DMS 273 (cell line): ENCODE measurements around the gene NDUFB3.
"Not testable (repeated sequence)": the region's sequence is repeated elsewhere in the genome, so short reads cannot be mapped to it uniquely, and the experiment has no call there.

Source experiments
- DNase-seq: peaks from one replicate; lab custom pipeline; 2025; ENCODE audit not compliant: unreplicated experiment; lab: John Stamatoyannopoulos, UW

Gene NDUFB3

DNA sequence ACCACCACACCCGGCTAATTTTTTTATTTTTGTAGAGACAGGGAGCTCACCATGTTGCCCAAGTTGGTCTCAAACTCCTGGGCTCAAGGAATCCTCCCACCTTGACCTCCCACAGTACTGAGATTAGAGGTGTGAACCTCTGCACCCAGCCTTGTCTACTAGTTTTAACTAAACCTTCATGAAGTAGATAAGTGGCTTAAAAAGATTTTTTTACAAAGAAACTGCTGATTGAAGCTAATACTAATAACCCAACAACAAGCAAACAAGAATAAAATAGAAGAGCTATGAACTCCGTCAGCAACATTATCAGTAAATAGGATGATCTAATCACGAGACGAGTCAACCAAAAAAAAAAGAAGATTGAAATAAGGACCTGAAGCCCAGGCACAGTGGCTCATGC, 18.8 kb downstream of the NDUFB3 start:
- DNase-seq = no peak

GRCh38 chr2:201093573-201093972, 21.8 kb downstream of the NDUFB3 start:
- DNase-seq = no peak

DNA sequence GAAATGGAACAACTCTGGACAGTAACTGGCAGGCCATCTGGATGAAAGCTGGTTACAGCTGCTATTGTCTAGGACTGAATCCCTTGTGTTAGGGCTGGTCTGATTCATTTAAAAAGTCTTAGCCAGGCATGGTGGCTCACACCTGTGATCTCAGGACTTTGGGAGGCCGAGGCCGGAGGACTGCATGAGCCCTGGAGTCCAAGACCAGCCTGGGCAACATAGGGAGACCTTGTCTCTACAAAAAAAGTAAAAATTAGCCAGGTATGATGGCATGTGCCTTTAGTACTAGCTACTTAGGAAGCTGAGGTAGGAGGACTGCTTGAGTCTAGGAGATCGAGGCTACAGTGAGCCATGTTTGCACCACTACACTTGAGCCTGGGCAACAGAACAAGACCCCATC, 28.7 kb downstream of the NDUFB3 start:
- no peak for DNase-seq

DNA sequence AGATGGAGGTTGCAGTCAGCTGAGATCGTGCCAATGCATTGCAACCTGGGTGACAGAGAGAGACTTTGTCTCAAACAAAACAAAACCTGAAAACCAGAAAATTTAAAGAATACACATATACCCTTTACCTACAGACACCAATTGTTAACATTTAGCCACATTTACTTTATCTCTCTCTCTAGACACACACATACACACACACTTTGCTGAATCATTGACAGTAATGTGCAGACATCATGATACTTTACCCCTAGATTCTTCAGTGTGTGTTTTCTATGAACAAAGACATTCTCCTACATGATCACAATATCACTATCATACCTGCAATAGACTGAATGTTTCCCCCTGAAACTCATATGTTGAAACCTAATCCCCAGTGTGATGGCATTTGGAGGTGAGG, 34.0 kb downstream of the NDUFB3 start:
- DNase-seq = no peak

- DNase-seq = no peak
Measured at GRCh38 chr2:201107624-201108023, 35.8 kb downstream of the NDUFB3 start.

DNA sequence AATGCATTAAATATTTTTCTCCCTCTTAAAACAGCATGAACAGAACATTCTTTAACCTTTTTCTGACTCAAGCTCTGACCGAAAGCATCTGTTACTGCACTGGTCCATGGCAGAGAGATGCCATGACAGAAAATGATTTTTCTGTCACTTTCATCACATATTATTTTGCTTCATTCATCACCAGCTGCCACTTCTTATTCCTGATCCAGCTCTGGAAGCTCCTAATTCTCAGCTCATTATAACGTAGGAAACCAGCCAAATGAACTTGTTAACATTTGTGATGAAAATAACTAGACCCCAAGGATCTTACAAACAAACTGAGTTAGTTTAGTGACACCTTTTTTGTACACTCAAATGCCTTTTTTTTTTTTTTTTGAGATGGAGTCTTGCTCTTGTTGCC, 36.5 kb downstream of the NDUFB3 start:
- no peak for DNase-seq

DNA sequence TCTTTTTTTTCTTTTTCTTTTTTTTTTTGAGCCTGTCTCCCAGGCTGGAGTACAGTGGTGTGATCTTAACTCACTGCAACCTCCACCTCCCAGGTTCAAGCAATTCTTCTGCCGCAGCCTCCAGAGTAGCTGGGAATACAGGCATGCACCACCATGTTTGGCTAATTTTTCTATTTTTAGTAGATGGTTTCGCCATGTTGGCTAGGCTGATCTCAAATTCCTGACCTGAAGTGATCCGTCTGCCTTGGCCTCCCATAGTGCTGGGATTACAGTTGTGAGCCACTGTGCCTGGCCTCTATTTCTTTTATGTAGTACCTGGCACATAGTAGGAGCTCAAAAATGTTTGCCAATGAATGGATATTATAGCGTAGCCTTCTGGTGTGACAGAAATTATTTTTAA, 37.4 kb downstream of the NDUFB3 start:
- DNase-seq = no peak

DNA sequence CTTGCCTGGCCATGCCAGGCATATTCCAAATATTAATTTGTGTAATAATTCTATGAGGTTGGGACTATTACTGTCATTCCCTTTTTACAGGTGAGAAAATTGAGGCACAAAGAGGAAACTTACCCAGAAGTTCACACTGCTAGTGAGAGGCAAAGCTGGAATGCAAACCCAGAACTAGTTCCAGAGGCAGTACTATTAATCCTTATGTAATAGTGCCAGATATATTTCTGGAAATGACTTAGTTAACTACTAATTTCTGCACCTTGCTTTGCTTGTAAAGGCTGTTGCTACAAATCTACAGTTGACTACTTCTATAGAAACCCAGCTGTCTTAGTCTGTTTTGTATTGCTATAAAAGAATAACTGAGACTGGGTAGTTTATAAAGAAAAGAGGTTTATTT, 38.8 kb downstream of the NDUFB3 start:
- no peak for DNase-seq

DNA sequence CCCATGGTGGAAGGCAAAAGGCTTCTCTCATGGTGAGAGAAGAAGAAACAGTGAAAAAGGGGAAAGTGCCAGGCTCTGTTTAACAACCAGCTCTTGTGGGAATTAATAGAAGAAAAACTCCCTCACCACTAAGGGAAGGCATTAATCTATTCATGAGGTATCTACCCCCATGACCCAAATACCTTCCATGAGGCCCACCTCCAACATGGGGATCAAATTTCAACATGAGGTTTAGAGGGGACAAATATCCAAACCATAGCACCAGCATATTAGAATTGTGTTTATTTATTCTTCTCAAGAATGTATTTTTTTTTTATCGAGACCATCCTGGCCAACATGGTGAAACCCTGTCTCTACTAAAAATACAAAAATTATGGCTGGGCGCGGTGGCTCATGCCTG, 39.3 kb downstream of the NDUFB3 start:
- no peak for DNase-seq

- DNase-seq = no peak
Measured at GRCh38 chr2:201114350-201114749, 42.5 kb downstream of the NDUFB3 start.

- no peak for DNase-seq
Measured at GRCh38 chr2:201114846-201115245, 43.0 kb downstream of the NDUFB3 start.

- DNase-seq = peak; percentile 80
Measured at GRCh38 chr2:201116115-201116958, 44.5 kb downstream of the NDUFB3 start, which contains the start of gene CFLAR. Gene CFLAR, plus strand, starts transcription at chr2:201116164. Its CDS starts 13,702 bp downstream, at chr2:201129866.

- peak; percentile 83 for DNase-seq
Measured at GRCh38 chr2:201116959-201117734, 45.3 kb downstream of the NDUFB3 start.

DNA sequence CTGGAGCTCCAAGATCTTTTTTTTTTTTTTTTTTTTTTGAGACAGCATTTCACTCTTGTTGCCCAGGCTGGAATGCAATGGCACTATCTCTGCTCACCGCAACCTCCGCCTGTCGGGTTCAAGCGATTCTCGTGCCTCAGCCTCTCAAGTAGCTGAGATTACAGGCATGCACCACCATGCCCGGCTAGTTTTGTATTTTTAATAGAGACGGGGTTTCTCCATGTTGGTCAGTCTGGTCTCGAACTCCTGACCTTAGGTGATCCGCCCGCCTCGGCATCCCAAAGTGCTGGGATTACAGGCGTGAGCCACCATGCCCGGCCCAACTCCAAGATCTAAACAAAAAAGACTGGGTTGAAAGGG, 45.9 kb downstream of the NDUFB3 start:
- not testable (repeated sequence) for DNase-seq

DNA sequence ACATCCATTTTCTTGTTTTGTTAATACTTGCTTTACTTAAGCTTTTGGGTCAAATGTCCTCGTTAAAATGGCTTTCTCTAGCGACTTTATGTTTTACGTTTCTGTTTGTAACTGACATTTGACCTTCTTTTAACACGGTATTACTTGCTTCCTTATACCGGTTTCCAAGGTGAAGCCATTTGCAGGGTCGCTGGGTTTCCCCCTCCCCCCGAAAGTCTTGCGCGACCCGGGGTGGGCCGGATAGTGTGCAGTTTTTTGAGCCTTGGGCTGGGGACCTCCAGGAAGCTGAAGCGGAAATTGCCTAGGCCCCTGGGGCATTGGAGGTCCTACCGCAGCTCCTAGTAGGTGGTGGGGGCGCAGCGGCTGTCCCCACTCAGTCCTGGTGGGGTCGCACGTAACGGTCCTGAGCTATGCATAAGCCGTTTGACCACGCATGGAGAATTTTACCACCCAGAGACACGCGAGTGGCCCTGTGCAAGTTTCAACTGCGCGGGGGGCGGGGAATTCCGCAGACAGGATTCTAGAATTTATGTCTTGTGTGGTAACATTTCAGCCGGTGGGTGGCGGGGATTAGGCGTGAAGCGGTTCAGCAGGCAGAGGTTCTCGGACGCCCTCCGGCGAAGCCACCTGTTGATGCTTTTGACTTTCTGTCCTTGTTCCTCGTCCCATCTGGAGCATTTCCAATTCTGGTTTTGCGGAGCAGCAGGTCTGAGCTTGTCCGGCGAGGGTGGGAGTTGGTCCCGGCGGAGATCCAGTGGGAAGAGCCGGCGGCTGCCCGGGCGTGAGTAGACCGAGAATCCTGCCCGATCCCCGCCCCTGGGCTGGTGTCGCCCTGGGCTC, 46.5 kb downstream of the NDUFB3 start:
- peak; percentile 99 for DNase-seq

DNA sequence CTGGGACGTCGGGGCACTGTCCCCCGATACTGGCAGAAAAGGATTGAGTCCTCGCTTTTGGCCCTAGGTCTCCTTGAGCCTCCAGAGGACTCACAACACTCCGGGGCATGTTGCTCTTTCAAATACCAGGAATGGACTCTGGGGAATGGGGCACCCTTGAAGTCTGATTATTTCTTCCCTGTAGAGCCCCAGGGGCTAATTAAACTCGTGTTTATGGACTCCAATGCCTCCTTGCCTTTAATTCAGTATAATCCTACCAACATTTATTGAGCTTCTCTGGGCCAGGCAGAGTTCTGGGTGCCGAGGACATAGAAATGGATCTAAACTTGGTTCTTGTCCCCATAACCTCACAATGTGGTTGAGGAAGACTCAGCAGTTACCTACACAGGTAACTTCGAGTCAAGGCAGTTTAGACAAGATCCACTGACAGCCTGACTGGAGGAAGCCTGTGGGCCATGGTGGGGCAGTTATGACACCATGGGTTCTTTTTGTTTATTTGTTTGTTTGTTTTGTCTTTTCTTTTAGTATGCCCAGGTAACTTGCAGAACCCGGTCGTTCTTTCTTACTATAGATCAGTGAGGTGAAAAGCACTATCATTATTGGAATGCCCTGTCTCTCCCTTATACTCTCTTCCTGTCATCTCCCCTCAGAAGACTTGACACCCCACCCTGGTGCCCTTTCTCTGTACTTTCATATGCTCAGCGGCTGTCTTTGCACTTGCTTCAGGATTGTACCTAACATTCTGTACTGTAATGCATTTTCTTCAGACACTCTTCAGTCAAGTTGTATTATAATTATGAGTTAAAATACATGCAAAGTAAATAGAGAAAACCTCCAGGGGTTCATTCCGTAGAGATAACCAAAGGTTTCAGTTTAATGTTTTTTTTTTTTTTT, 47.4 kb downstream of the NDUFB3 start:
- DNase-seq = peak; percentile 92

DNA sequence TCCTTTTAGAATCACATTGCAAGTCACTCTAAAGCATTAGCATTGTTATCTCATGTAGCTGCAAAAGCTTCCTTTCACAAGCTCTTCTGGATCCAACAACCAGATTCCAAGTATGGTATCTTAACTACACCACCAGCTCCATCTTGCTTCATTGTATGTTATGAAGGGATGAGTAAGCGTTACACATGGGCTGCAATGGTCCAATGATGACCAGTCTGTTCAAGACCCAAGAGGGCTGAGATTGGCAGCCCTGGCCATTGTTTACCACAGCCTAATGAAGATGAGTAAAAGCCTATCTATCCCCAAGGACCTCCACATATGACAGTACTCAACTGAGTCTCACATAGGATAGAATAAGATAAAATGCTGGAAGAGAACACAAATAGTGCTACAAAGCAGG, 50.5 kb downstream of the NDUFB3 start:
- no peak for DNase-seq

GRCh38 chr2:201126308-201127151, 54.7 kb downstream of the NDUFB3 start:
- DNase-seq = peak; percentile 41

GRCh38 chr2:201127152-201127511, 55.3 kb downstream of the NDUFB3 start:
- DNase-seq = peak; percentile 56

DNA sequence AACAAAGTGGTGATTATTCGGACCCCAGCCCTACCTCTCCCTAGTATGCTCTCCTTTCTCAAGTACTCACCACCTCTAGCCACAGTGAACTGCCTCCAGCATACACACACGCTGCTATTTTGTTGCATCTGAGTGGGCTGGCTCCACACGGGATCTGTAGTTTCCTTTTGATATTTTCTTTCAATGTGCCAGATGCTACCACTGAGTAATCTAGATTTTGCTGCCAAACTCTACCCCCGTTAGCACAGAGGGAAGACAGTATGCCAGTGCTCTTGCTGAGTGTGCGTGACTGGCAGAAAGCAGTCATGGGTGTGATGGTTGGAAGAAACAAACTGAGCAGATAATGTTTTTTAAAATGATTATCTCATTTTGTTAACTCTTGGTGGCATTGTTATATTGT, 55.8 kb downstream of the NDUFB3 start:
- peak; percentile 95 for DNase-seq
